ENCODE data around the gene PACSIN2. TPM values are rescaled to one million over a fixed set of nuclear protein-coding genes. Genes with fewer than 3 reads are reported as not detected.

PACSIN2 gene
- total and polyA plus RNA-seq, 2 of the 13 experiments (the other 11 are each of a cell fraction or from before 2014, with no cell fraction given) = 54.1 to 68.8 TPM

- DNase-seq (ENCODE audit: low spot score) (no peak), ATAC-seq (no peak), FAIRE-seq (no peak)
- H3K4me3 ChIP-seq (replicated peaks in 1 of 3; ENCODE audit: insufficient read depth in 1 of 3, low read depth in 2 of 3, low read length in 3 of 3) = no peak overlapping the region
- peaks cover 27 to 64% of the 10 kb centered on the region in 2 experiments for H3K36me3 ChIP-seq (replicated peaks in 1 of 2; ENCODE audit: control insufficient read depth in 1 of 2, insufficient read depth in 2 of 2, low read length in 2 of 2)
- no peak overlapping the region for H3K4me2 ChIP-seq (ENCODE audit: low read depth, low read length)
- intact Hi-C loops (cut with micrococcal nuclease; ENCODE audit: unreplicated experiment) (no loop called here), in situ Hi-C loops (cut with HindIII; ENCODE audit: extremely low pct_ligation_motif_present, low pct_unique_long_range_greater_than_20kb) (no loop called here)
- ChIA-PET POLR2A (no interaction called here), CTCF (ENCODE audit: low intra/inter-chr PET ratio, low total read pairs) (no interaction called here)
- no peaks in the 10 kb centered on the region for H3K27me3 ChIP-seq (ENCODE audit: control insufficient read depth in 1 of 2, insufficient read depth in 2 of 2, low read length in 2 of 2)
- H4K20me1 ChIP-seq (ENCODE audit: insufficient read depth, low read length) = no peaks in the 10 kb centered on the region
- no peak for TF ChIP-seq ZNF609 (CRISPR knock-in tag; IDR thresholded peaks at IDR 0.05; ENCODE audit: borderline replicate concordance)
- peak; percentile 82 for TF ChIP-seq AGO2 (optimal IDR thresholded peaks at IDR 0.05; ENCODE audit: low read depth, low read length)
- no peaks in the 10 kb centered on the region for H3K9me3 ChIP-seq (ENCODE audit: low read length)
- no peak overlapping the region for H2AFZ ChIP-seq (ENCODE audit: low read length)
- H3K27ac ChIP-seq (ENCODE audit: extremely low read length, insufficient read depth, low read length) = no peak overlapping the region
- no peak overlapping the region for H3K9ac ChIP-seq (ENCODE audit: insufficient read depth, low read depth, low read length)
- BruUV-seq (replicated peaks) = no TSS peak
- 91% methylated on average over 21 of the region's 31 CpGs for WGBS (ENCODE audit: low lambda C conversion rate)
- H3K79me2 ChIP-seq (ENCODE audit: insufficient read depth, low read length) = no peaks in the 10 kb centered on the region
- peaks cover 9% of the 10 kb centered on the region; the same call in 1 of the 2 replicates for H3K4me1 ChIP-seq (ENCODE audit: insufficient read depth, low read length)
These were observed 143.6 kb downstream of the PACSIN2 start for GRCh38 chr22:42871146-42872050.
